Islet precursor cell (in vitro differentiated cells): ENCODE results near the gene GTF2I.
"Not testable (repeated sequence)": the region's sequence is repeated elsewhere in the genome, so short reads cannot be mapped to it uniquely, and the experiment has no call there.

ENCODE experiments used
- DNase-seq: peaks from one replicate; pipeline ENCODE4 v3.0.0-alpha.2; 2018

Gene GTF2I

DNA sequence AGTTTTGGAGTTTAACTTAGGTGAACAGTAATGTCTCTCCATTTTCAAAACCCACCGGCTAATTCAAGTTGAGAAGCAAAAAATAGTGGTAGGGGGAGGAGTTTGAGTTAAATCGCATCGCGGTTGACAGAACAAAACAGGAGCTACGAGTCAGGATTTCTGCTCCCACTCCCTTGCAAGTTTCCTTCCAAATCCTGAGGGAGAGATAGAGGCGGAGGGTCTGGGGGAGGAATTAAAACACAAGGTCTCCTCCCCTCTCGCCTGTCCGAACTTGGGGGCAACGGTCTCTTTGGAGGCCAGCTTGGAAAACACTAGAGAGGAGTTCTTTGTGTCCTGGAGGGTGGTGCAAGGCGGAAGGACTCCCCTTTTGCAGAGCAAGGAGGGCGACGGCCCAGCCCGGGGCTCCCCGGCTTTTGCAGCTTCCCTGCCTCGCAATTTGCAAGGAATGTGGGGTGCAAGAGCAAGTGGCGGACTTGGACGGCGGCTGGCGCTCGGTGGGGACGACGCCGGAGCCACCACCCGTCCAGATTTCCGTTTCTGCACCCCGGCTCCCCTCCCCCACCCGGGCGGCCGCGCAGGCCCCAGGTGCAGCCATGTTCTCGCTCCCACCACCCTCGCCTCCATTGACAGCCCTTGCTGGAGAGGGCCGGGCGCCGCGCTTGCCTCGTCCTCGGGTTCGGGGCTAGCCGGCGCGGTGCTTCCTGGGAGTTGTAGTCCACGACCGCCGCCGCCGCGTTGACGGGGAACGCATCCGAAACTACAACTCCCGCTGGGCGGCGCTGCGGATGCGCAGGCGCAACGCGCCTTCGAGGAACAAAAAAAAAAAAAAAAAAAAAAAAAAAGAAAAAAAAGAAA is 454 bp upstream of the GTF2I start:
- DNase-seq, result peak; percentile 98

DNA sequence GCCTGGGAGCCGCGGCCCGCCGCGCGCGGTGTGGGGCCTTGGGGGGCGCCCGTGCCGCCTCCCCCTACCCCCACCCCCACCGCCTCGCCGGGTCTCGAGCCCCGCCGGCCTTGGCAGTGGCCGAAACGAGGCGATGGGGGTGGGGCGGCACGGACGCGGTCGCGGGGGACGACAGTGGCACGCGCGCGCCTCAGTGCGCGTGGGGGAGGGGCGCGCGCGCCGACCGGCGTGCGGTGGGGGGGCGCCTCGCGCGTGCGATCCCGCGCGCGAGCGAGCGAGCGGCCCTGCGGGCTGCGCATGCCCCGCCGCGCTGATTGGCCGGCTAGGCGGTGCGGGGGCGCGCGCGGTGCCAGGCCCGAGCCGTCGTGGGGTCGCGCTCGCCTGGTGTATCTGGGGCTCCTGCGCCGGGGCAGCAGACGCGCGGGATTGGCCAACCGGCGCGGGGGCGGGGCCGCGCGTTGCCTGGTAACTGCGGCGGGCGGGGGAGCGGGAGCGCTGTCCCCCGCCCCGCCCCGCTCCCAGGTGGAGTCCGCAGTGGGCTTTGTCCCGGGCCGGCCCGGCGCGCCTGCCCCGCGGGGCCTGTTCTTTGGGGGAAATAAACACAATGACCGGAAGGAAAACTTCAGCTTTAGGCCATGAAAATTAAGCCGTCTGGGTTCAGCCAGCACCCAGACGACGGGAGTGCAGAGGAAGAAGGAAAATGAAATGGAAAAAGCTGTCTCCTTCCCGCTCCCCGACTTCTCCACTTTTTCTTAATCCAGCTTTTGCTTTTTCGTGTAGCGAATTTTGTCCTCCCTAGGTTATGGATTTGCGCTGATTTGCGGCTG is 873 bp downstream of the GTF2I start:
- DNase-seq, result peak; percentile 97

DNA sequence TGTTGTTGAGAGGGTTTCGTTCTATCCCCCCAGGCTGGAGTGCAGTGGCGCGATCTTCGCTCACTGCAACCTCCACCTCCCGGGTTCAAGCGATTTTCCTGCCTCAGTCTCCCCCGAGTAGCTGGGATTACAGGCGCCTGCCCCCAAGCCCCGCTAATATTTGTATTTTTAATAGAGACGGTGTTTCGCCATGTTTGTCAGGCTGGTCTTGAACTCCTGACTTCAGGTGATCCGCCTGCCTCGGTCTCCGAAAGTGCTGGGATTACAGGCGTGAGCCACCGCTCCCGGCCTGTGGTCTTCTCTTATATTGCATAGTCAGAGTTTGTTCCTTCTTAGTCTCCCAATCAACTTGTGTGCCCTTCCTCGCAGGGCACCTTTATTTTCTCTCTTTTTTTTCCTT is 2.7 kb downstream of the GTF2I start:
- not testable (repeated sequence) for DNase-seq

DNA sequence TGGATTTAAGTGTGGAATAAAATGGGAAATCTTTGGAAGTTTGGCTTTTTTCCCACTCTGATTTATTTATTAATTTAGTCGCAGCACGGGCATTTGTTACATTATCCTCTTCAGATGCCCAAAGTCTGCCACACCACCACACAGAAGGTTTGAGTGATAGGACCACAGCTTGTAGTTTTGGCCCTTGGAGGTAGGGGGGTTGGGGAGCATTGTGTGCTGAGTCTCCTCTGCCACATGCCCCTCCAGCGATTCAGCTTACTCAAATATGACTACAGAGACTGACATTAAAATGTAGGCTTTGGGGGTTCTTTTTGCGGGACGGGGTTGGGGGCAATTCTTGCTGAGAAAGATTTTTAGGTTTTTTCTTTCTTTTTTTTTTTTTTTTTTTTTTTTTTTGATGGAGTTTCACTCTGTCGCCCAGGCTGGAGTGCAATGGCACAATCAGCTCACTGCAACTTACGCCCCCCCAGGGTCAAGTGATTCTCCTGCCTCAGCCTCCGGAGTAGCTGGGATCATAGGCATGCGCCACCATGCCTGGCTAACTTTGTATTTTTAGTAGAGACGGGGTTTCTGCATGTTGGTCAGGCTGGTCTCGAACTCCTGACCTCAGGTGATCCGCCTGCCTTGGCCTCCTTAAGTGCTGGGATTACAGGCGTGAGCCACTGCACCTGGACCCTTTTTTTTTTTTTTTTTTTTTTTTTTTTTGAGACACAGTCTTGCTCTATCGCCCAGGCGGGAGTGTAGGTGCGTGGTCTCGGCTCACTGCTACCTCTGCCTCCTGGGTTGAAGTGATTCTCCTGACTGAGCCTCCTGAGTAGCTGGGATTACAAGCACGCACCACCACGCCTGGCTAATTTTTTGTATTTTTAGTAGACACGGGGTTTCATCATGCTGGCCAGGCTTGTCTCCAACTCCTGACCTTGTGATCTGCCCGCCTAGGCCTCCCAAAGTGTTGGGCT is 4.6 kb downstream of the GTF2I start:
- DNase-seq, result not testable (repeated sequence)

DNA sequence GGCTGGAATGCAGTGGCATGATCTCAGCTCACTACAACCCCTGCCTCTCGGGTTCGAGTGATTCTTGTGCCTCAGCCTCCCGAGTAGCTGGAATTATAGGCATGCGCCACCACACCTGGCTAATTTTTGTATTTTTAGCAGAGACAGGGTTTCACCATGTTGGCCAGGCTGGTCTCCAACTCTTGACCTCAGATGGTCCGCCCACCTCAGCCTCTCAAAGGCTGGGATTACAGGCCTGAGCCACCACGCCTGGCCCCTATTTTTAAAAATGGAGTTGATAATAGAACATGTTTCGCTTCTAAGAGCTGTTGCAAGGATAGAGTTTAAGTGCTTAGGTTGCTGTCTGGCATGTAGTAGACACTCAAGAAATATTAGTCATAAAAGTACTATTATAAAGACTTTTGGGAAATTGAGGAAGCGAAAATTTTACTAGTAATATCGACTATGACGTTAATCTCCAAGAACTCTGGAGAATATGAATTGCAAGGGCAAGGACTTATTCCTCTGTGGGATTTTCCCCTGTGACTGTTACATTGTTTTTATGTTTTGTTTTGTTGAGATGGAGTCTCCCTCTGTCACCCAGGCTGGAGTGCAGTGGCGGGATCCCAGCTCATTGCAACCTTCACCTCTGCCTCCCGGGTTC is 7.9 kb downstream of the GTF2I start:
- no peak for DNase-seq

DNA sequence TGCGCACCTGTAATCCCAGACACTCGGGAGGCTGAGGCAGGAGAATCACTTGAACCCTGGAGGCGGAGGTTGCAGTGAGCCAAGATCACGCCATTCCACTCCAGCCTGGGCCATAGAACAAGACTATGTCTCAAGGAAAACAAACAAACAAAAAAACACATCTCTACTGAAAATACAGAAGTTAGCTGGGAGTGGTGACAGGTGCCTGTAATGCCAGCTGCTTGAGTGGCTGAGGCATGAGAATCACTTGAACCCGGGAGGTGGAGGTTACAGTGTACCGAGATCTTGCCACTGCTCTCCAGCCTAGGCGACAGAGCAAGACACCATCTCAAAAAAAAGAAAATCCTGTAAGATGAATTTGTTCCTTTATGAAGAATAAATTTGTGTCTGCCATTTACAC is 9.5 kb downstream of the GTF2I start:
- not testable (repeated sequence) for DNase-seq

DNA sequence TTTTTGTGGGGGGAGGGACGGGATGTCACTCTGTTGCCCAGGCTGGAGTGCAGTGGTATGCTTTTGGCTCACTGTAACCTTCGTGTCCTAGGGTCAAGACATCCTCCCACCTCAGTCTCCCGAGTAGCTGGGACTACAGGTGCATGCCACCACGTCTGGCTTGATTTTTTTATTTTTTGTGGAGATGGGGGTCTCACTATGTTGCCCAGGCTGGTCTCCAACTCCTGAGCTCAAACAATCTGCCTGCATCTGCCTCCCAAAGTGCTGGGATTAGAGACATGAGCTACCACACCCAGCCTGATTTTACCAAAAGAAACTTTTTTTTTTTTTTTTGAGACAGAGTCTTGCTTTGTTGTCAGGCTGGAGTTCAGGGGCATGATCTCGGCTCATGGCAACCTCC is 10.0 kb downstream of the GTF2I start:
- DNase-seq, result not testable (repeated sequence)

DNA sequence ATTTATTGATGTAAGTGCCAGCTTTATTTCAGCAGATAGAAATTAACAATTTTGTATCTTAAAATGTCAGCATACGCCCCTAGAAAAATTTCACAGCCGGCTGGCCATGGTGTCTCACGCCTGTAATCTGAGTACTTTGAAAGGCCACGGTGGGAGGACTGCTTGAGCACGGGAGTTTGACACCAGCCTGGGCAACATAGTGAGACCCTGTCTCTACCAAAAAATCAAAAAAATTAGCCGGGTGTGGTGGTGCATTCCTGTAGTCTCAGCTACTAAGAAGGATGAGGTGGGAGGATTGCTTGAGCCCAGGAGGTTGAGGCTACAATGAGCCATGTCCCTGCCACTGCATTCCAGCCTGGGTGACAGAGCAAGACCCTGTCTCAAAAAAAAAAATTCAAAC is 14.1 kb downstream of the GTF2I start:
- DNase-seq, result no peak

DNA sequence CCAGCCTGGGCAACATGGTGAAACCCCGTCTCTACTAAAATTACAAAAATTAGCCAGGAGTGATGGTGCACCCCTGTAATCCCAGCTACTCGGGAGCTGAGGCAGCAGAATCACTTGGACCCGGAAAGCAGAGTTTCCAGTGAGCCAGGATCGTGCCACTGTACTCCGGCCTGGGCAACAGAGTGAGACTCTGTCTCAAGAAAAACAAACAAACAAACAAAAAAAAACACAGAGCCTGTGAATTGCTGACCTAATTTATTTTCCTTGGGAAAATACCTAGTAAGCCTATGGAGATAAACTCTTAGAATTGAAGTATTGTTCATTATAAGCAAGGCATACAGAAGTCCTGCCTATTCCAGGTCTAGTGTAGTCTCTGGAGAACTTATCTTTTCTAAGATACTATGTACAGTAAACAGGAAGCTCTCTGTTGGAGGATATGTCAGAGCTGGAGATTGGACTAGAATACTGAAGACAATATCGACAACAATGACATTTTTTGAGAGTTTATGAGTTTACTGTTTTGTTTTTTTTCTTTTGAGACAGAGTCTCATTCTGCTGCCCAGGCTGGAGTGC is 14.9 kb downstream of the GTF2I start:
- no peak for DNase-seq

DNA sequence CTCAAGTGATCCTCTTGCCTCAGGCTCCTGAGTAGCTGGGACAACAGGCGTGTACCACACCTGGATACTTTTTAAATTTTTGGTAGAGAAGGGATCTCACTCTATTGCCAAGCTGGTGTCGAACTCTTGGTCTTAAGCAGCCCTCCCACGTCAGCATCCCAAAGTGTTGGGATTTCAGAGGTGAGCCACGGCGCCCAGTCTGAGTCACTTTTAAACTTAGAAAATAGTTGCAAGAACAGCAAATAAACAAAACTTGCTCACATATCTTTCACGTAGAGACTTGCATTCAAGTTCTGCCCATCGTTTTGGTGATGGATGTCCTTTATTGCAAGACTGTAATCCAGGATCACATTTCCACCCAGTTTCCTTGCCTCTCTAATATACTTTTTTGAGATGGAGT is 16.6 kb downstream of the GTF2I start:
- no peak for DNase-seq

DNA sequence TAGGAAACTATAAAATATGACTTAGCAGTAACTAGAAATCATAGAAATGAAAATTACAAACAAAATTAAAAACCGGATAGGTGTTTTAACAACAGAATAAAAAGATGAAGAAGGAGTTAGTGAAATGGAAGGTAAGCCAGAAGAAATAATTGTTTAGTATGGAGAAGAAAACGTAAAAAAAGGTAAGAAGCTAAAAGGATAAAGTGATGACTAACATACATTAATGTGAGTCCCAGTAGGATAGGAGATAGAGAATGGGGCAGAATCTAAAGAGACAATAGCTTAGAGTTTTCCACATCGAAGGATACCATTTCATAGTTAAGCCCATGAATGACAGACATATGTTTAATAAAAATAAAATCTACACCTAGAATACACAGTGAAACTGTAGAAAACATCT is 25.3 kb downstream of the GTF2I start:
- no peak for DNase-seq

DNA sequence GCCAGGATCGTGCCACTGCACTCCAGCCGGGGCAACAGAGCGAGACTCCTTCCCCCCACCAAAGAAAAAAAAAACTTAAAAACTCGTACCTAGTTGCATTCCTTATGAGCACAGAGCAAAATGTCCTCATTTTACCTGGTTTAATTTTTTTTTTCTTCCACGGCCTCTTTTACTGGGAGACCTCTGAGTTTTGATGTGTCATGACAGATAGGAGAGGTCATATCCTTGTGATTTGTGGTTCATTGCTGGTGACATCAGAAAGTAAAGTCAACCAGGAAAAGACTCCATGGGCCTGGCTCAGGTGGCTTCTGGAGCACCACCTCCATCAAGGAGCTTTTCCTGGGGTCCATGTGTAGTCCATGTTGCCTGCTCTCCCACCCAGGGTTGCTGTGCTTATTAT is 26.3 kb downstream of the GTF2I start:
- DNase-seq, result no peak

DNA sequence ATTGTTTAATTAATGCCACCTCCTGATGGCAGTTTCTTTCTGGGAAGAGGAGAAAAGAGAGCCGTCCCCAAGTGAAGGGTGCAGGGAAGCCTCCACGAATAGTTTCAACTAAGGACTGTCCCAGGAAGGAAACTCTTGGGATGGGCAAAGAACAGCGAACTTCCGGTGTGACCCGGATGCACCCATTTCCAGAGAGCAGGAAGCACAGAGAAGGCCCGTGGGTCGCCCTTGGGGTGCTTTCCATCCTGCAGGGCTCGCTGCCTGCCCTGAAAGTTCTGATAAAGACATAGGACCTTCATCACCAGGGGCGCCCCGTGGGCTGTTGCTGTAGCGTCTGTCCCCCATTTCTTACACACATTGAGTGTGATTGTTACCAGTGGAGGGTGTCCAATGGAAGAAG is 27.0 kb downstream of the GTF2I start:
- DNase-seq, result no peak

DNA sequence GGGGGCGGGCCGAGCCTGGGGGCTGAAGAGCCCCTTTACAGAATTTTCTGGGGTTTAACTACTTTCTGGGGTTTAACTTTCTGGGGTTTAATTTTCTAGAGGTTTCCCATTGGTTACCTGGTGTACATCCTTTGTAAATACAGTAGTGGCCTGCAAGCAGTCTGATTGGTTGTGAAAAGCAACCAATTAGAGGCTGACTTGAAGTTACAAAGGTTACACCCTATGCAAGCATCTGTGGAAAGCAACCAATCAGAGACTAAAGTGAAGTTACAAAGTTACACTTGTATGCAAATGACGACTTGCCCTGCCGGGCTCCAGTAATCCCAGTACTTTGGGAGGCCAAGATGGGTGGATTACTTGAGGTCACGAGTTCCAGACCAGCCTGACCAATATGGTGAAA is 27.4 kb downstream of the GTF2I start:
- no peak for DNase-seq

DNA sequence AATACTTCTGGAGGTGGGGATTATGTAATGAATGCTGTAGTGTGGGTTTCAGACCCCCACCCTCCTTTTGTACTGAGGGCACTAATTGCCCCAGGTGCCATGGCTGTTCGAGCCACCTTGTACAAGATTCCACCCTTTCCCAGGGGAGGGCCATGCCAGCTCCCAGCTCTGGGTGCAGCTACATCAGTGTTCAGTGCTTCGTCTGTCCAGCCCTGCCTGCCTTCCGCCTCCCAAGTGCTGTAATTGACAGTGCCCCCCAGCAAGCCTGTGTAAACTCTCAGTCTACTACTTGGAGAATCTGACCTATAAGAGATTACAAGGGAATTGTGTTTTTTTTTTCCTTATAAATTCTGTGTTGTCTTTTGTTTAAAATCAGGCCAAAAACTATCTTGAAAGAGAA is 33.0 kb downstream of the GTF2I start:
- DNase-seq, result no peak

DNA sequence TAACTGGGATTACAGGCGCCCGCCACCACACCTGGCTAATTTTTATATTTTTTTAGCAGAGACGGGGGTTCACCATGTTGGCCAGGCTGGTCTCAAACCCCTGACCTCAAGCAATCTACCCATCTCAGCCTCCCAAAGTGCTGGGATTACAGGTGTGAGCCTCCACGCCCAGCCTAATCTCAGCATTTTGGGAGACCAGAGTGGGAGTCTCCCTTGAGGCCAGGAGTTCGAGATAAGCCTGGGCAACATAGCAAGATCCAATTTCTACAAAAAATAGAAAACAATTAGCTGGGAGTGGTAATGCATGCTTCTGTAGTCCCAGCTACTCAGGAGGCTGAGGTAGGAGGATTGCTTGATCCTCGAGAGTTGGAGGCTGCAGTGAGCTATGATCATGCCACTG is 46.9 kb downstream of the GTF2I start:
- not testable (repeated sequence) for DNase-seq

DNA sequence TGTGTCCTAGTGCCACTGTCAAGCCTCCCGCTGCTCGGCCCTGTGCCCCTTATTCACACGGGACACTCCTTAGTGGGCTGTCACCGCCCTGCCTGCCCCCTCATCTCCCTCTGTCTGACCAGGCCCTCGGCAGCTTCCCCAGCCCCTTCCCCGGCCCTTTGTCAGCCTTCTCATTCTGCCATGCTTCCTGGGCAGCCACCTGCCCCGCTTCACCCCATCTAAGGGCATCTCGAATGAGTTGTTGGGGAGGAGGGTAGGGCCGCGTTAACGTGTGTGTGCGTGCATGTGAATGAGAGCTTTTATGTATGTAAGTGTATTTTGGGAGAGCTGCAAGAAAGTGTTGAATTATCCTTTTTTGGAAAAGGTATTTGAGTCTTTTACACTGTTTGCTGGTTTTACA is 49.7 kb downstream of the GTF2I start:
- DNase-seq, result no peak

DNA sequence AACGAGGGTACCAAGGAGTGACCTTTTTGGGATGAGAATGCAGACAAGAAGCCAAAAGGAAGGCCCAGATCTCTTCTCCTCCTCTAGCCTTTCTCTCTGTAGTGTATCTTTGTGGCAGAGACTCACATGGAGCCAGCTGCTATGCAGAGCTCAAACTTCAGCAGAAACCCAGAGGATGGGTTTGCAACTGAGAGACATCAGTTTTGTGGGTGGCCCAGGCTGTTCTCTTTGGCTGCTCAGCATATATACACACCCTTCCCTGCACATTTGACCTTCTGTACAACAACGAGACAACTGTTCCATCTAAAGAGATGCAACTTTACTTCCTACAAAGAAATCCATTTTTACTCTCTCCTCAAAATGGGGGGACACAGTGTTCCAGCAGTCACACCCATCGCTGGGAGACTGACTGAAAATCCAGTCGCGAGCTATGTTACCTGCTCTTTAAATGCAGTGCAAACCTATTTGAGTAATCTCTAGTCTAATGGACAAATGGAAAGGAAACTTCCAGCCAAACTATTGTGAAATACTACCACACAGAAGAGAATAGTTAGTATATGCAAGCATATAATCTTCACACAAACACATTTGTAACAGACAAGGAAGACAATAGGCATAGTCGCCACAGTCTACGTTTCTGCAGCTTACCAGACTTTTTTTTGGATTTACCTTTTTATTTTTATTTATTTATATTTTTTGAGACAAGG is 51.2 kb downstream of the GTF2I start:
- DNase-seq, result no peak

DNA sequence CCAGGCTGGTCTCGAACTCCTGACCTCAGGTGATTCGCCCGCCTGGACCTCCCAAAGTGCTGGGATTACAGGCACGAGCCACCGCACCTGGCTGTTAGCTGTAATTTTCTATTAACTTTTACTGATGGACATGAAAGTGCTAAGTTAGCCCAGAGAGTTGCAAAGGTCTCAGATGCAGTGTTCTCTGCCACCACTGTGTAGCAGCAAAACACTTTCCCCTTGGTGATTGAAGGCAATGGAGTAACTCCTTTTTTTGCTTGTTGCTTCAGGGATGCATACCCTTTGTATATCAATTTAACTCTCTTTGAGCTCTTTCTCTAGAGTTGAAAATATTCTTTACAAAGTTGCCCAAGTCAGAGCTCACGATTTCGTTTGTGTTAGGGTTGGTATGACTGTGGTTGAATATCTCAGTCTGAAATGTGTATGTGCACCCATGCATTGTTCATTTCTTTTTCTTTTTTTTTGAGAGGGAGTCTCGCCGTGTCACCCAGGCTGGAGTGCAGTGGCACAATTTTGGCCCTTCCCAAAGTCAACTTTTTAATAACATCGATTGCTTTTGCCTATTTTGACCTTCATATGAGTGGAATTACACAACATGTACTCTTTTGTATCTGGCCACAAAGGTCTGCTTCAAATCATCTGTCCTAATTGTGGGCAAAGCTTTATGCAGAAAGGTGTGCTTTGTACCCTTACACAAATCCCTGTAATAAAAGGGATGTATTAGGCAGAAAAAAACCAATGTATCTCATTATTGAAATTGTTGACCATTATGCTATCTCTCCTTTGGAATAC is 52.6 kb downstream of the GTF2I start:
- no peak for DNase-seq

DNA sequence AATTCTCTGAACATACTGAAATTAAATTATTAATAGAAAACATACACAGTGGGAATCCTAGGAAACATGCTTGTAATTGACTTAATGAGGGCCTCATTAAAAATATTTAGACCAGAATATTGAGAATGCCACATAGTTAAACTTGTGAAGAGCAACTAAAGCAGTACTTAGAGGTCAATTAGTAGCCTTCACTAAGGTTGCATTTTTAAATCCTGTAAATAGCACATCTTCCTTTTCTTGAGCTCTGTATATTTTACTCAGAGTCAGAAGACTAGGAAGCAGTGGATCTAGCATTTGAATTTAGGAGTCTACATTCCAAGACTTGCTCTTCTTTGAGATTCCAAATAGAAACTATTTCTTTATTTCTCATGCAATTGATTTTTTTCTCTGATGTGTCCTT is 56.0 kb downstream of the GTF2I start:
- DNase-seq, result no peak

DNA sequence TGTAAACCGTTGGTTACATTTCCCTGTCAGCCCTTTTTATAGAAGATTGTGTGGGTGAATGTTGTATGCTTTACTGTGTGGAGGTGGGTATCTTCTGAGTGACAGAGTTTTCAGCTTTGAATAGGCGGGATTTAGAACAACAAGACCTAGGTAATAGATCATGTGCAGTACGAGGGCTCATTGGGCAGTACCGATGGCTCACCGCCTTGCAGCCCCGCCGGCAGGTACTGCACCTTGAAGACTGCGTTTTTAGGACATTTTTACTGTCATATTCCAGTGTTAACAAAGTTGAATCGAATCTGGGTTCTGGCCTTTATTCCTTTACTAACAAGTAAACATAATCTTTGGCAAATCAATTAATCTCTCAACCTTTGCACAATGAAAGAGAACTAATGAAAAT is 60.4 kb downstream of the GTF2I start:
- DNase-seq, result no peak
